Activated CD4-positive, alpha-beta T cell treated with anti-CD3 and anti-CD28 coated beads, Interleukin-2, Interleukin-6, amounts not matched to agents 100 ng/mL and 50 ng/mL, durations not matched to agents 16 hours and 8 hours (primary cell): ENCODE measurements around the gene FAM53B.

ENCODE experiments used
- DNase-seq: peaks from one replicate; pipeline ENCODE4 v3.0.0-alpha.2; 2020

The FAM53B gene

GRCh38 chr10:124676416-124677062, 67.6 kb downstream of the FAM53B start:
- DNase-seq = no peak

DNA sequence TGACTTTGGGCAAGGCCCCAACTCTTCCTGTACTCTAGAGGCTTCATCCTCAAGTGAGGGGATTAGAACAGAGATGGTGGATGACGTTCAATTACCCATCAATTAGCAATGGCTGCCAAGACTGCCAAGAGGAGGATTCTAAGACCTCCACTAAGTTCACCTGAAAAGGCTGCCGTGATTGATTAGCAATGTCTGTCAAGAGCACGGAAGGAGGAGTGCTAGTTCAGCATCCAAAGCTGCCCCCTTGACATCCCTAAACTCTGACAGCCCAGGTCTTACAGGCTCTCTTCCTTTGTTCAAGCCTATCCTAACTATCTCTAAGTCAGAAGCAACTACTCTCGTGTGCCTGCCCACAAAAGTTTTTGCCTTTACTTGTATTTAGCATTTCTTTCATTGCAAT, 68.4 kb downstream of the FAM53B start:
- no peak for DNase-seq

- DNase-seq = no peak
Measured at GRCh38 chr10:124675261-124675660, 68.9 kb downstream of the FAM53B start.

GRCh38 chr10:124674768-124675222, 69.4 kb downstream of the FAM53B start:
- no peak for DNase-seq

GRCh38 chr10:124672181-124672638, 72.0 kb downstream of the FAM53B start:
- DNase-seq = no peak

DNA sequence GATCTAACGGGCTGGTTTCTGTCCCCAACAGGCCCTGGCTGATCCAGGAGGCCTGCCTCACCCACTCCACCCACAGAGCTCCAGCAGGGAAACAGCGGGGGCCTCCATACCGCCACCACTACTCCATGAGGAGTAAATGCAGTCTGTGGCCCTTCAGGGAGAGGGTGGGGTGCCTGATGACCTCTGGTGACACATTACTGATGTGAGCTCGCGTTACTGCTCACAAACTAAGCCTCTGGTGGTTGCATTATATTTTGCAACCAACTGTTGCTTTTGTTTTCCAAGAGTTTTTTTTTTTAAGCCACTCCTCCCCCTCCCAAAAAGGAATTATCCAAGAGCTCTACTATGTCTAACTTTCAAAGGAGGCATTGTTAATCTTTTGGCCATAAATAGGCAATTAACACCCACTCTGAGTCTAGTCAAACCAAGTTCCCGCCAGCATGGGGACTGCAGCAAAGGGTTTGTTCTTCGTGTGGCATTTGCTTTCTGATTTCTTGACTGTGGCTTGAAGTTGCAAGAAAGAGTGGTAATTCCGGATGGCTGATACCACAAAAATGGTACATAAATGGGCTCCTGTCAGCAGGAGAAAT, 72.6 kb downstream of the FAM53B start:
- DNase-seq = no peak

DNA sequence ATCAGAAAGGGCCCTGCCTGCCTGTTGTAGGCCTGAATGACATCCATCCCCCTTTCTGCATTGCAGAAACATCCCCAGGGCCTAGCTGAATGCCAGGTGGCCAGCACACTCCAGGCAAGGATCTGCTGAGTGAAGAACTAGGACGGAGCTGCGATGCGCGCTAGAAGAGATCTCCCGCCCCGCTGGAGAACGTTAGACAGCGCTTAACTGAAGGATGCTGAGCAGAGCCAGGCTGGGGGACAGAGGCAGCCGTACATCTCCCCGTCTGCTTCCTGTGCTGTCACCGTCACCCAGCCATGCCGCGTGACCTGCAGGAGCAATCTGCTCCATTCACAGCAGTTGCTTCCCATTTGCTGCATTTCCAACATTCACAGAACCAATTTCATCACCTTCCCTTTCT, 73.3 kb downstream of the FAM53B start:
- DNase-seq = no peak

DNA sequence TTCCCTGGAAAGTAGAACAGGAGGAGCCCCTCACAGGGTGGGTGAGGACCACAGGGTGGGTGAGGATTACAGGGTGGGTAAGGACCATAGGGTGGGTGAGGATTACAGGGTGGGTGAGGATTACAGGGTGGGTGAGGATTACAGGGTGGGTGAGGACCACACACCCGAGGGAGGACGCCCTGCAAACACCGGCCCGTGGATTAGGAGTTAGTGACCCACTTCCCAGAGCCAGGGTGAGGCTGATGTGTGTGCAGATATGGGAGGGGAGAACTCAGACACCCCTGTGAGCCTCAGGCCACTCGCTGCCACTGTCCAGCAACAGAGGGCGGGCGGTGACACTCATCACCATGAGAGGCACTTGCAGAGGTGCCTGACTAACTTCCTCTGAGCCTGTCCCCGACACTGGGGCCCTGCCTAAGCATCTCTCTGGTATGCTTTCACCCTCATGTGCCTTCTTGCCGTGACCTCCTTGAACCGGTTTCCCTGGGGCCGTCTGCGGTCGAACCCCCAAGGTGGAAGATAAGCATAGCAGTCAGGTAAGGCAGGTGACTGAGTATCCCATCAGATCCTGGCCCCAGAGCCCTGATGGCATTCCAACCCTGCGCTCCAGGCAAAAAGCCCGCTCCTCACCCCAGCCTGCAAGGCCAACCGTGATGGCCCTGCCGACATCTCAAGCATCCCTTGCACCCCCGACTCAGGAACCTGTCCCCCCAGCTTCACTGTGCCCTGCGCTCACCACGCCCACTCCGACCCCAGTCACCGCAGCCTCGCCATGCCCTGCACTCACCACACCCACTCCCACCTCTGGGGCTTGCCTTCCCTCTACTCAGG, 74.1 kb downstream of the FAM53B start:
- no peak for DNase-seq

- DNase-seq = no peak
Measured at GRCh38 chr10:124669141-124669823, 74.9 kb downstream of the FAM53B start.

- no peak for DNase-seq
Measured at GRCh38 chr10:124668517-124669051, 75.6 kb downstream of the FAM53B start.

GRCh38 chr10:124667425-124668345, 76.5 kb downstream of the FAM53B start:
- DNase-seq = no peak

DNA sequence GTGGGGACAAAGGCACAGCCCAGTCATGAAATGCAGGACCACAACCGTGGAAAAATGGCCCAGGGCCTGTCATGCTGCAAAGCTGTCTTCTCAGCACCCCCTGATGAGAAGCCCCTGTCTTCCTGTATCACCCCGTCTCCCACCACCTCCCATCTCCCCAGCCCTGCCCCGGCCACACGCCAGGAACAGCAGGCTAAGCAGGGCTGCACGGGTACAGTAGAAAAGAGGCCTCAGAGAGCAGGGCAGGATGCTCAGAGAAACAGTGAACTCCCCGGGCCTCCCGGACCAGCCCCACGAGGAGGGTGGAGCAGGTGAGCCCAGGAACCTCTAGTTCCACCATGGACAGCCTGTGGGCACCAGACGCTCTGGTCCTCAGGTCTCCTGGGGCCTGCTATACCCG, 77.7 kb downstream of the FAM53B start:
- DNase-seq = no peak

DNA sequence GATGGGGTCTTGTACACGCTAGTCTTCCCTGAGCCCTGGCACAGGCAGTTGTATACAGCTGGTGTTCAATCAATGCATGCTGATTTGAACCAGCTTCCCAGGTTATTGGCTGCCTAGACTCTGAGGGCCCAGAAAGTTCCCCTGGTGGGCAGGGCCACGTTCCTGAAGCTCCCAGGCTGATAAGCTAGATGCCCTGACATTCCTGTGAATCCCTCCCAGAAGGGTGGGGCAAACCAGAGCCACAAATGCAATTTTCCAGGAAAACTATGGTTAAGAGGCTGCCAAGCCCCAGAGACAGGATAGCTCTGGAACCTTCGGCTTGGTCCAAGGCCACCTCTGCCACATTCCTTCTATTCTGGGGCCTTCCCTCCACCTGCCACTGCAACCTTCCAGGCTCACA, 78.2 kb downstream of the FAM53B start:
- no peak for DNase-seq

- no peak for DNase-seq
Measured at GRCh38 chr10:124665558-124665957, 78.6 kb downstream of the FAM53B start.

DNA sequence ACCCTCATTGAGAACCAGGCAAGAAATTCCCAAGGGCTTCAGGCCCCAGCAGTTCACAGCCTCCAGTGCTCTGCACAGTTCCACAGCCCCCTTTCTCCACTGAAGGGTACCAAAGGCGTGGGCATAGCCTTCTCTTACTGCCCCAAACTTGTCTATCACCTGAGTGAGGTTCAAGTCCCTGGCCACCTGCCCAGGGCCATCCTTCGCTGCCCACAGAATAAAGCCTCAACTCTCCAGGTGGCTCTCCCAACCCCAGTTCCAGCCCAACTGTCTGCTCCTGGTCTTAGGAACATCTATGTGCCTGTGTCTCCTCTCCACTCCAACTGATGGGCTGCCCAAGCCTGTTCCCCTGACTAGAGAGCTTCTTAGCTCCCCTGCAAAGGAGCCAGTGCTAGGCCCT, 79.1 kb downstream of the FAM53B start:
- DNase-seq = no peak

GRCh38 chr10:124663766-124664360, 80.3 kb downstream of the FAM53B start:
- no peak for DNase-seq

DNA sequence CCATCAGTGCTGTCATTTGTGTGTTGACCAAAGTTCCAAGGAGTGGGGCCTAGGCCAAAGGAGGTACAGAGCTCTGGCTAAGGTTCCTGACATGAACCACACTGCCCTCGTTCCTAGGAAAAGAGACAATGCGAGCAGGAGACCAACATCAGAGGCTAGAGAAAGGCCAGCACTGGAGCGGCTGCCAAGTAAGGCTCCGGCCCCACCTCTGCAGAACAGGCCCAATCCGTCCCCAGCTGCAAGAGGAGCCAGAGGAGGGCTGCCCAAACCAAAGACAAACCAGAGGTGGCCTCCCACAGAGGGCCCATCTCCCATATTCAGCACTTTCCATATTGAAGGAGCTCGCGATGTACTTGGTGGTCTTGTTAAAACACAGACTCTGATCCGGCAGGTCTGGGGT, 81.0 kb downstream of the FAM53B start:
- DNase-seq = no peak

- DNase-seq = no peak
Measured at GRCh38 chr10:124661660-124662180, 82.5 kb downstream of the FAM53B start.

GRCh38 chr10:124660404-124661125, 83.6 kb downstream of the FAM53B start:
- no peak for DNase-seq

DNA sequence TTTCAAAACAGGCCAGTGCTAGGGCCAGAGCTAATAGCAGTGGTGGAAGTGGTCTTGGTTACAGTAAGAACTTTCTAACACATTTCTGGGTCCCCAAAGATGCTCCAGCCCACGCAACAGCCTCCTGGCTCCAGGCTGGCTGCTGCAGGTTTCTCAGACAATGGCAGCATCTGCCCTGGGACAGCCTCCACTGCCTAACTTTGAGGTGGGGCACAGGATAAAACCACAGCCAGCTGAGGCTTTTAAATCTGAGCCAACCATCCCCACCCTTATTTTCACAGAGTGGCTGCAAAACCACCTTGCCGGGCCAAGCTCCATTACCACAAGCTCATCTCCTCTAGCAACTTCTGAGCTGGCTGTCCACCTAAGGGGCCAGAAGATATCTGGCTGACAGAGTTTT, 84.8 kb downstream of the FAM53B start:
- DNase-seq = no peak
